ENCODE data around the gene FAM114A2.

The FAM114A2 gene

DNA sequence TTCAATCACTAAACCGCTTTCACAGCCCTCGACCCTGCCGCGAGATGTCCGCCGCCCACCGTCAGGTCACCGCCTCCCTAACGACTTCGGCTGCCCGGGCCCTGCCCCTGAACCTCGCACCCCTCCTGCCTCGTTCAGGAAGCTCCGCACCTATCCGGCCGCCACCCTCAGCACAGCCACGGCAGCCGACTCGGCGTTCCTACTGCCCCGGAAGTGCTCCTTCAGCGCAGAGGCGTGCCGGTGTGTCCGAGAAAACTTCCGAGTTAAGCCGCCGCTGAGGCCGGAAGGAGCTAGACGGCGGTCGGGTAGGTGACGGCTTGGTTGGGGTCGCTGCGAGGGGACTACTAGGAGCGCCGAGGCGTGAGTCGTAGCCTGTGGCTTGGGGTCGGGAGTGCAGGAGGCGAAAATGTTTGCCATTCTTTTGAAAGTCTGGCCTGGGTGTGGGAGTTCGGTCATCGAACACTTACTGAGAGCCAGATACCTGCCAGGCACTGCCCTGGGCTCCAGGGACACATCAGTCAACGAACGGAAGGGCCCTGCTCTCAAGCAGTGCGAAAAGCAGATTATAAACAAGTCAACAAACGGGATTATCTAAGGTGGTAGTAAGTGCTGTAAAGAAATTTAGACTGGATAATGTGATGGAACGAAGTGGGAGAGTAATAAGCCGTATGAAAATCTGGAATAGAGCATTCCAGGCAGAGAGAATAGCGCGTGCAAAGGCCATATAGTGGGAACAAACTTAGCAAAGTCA, at the start of gene FAM114A2, which contains the start of gene MFAP3:
TSS of gene FAM114A2 (minus strand) at position 204 of the 751 bp plus-strand sequence. CDS start 3,957 bp downstream, outside the sequence.
TSS of gene MFAP3 (plus strand) at position 261 of the 751 bp plus-strand sequence. CDS start 10,756 bp downstream, outside the sequence.
- TF ChIP-seq EZH2 (IDR thresholded peaks at IDR 0.05; ENCODE audit: borderline replicate concordance, low read depth, low read length, severe bottlenecking), result no peak
- TF ChIP-seq, protein P1, sequence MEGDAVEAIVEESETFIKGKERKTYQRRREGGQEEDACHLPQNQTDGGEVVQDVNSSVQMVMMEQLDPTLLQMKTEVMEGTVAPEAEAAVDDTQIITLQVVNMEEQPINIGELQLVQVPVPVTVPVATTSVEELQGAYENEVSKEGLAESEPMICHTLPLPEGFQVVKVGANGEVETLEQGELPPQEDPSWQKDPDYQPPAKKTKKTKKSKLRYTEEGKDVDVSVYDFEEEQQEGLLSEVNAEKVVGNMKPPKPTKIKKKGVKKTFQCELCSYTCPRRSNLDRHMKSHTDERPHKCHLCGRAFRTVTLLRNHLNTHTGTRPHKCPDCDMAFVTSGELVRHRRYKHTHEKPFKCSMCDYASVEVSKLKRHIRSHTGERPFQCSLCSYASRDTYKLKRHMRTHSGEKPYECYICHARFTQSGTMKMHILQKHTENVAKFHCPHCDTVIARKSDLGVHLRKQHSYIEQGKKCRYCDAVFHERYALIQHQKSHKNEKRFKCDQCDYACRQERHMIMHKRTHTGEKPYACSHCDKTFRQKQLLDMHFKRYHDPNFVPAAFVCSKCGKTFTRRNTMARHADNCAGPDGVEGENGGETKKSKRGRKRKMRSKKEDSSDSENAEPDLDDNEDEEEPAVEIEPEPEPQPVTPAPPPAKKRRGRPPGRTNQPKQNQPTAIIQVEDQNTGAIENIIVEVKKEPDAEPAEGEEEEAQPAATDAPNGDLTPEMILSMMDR (IDR thresholded peaks at IDR 0.05; ENCODE audit: borderline replicate concordance, extremely low read depth, low read length, poor library complexity, severe bottlenecking), result no peak
- peak within 1 kb of the TSS; percentile 70 for H3K4me2 ChIP-seq (ENCODE audit: insufficient read depth, low read length)
- DNase-seq, result peak; percentile 89
- H3K79me2 ChIP-seq (ENCODE audit: insufficient read depth, low read length), result peaks cover 61% of the 10 kb centered on the region
- peak within 1 kb of the TSS; percentile 67 for H3K9ac ChIP-seq (ENCODE audit: low read depth, low read length)
- H3K27me3 ChIP-seq (ENCODE audit: insufficient read depth, low read length, poor library complexity), result no peaks in the 10 kb centered on the region
- H3K27ac ChIP-seq (ENCODE audit: low read length), result peak within 1 kb of the TSS; percentile 83
- H3K4me1 ChIP-seq (ENCODE audit: insufficient read depth, low read length), result peaks cover 40% of the 10 kb centered on the region
- ATAC-seq (ENCODE audit: insufficient read depth, low read depth), result peak; percentile 99
- H3K36me3 ChIP-seq (ENCODE audit: insufficient read depth, low read length), result peaks cover 5% of the 10 kb centered on the region
- peak within 1 kb of the TSS; percentile 98 for H2AFZ ChIP-seq (ENCODE audit: low read depth, low read length)
- H3K4me3 ChIP-seq (ENCODE audit: low read depth in 1 of 2, low read length in 2 of 2), result peak within 1 kb of the TSS; percentile 69 to 80
- no peaks in the 10 kb centered on the region for H3K9me3 ChIP-seq (ENCODE audit: insufficient read depth, low read length, severe bottlenecking)
- 0 out of 2 replicates have a peak, but pooled peaks cover under 1% of the 10 kb centered on the region for H4K20me1 ChIP-seq (ENCODE audit: insufficient read depth, low read length)

DNA sequence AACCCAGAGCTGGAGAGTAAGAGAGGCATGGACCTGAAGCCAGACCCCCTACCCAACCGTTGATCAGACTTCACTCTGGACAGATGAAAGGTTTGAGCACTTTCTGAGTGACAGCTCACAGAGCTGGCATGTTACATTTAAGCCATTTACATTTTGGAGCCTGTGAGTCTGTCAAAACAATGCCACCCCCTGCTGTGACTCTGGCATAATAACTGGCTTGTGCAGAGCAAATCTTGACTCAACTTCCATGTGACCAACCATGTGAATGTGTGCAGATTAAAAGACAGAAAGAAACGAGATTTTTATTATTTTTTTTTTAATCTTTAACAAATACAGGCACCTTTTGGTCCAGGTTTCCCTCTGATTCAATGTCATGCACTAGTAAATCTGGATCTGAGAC, 48.5 kb upstream of the FAM114A2 start:
- H3K4me2 ChIP-seq (ENCODE audit: insufficient read depth, low read length), result no peak overlapping the region
- H2AFZ ChIP-seq (ENCODE audit: low read depth, low read length), result no peak overlapping the region
- no peaks in the 10 kb centered on the region for H3K27me3 ChIP-seq (ENCODE audit: insufficient read depth, low read length, poor library complexity)
- H3K4me1 ChIP-seq (ENCODE audit: insufficient read depth, low read length), result no peaks in the 10 kb centered on the region
- no peak overlapping the region for H3K27ac ChIP-seq (ENCODE audit: low read length)
- TF ChIP-seq, protein P1 (IDR thresholded peaks at IDR 0.05; ENCODE audit: borderline replicate concordance, extremely low read depth, low read length, poor library complexity, severe bottlenecking), result no peak
- no peak for TF ChIP-seq EZH2 (IDR thresholded peaks at IDR 0.05; ENCODE audit: borderline replicate concordance, low read depth, low read length, severe bottlenecking)
- no peak overlapping the region for H3K4me3 ChIP-seq (ENCODE audit: low read depth in 1 of 2, low read length in 2 of 2)
- H3K79me2 ChIP-seq (ENCODE audit: insufficient read depth, low read length), result no peaks in the 10 kb centered on the region
- H3K9me3 ChIP-seq (ENCODE audit: insufficient read depth, low read length, severe bottlenecking), result no peaks in the 10 kb centered on the region
- ATAC-seq (ENCODE audit: insufficient read depth, low read depth) (no peak), DNase-seq (no peak)
- no peaks in the 10 kb centered on the region for H3K36me3 ChIP-seq (ENCODE audit: insufficient read depth, low read length)
- no peak overlapping the region for H3K9ac ChIP-seq (ENCODE audit: low read depth, low read length)
- no peaks in the 10 kb centered on the region; the same call in 1 of the 2 replicates for H4K20me1 ChIP-seq (ENCODE audit: insufficient read depth, low read length)

DNA sequence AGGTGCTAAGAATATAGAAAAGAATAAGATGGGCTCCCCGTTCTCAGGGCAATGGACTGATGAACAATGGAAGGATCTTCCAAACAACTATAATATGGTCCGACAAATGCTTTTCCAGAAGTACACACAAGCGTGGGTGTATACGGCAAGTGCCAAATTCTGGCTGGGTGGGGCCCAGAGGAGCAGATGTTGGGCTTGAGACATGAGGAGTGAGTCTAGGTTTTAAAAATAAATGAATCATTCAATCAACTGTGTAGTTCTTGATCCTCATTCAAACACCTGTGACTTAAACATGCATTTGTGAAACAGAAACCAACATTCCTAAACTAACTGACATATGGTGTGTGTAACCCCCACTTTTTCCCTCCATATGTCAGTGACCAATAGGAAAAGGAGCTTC, 47.9 kb upstream of the FAM114A2 start:
- DNase-seq (no peak), ATAC-seq (ENCODE audit: insufficient read depth, low read depth) (no peak)
- no peak overlapping the region for H3K9ac ChIP-seq (ENCODE audit: low read depth, low read length)
- no peak overlapping the region for H3K4me3 ChIP-seq (ENCODE audit: low read depth in 1 of 2, low read length in 2 of 2)
- no peak overlapping the region for H3K4me2 ChIP-seq (ENCODE audit: insufficient read depth, low read length)
- H3K9me3 ChIP-seq (ENCODE audit: insufficient read depth, low read length, severe bottlenecking), result no peaks in the 10 kb centered on the region
- H4K20me1 ChIP-seq (ENCODE audit: insufficient read depth, low read length), result no peaks in the 10 kb centered on the region; the same call in 1 of the 2 replicates
- TF ChIP-seq, protein P1 (IDR thresholded peaks at IDR 0.05; ENCODE audit: borderline replicate concordance, extremely low read depth, low read length, poor library complexity, severe bottlenecking), result no peak
- no peak for TF ChIP-seq EZH2 (IDR thresholded peaks at IDR 0.05; ENCODE audit: borderline replicate concordance, low read depth, low read length, severe bottlenecking)
- H3K27me3 ChIP-seq (ENCODE audit: insufficient read depth, low read length, poor library complexity), result no peaks in the 10 kb centered on the region
- H3K27ac ChIP-seq (ENCODE audit: low read length), result no peak overlapping the region
- no peaks in the 10 kb centered on the region for H3K4me1 ChIP-seq (ENCODE audit: insufficient read depth, low read length)
- no peaks in the 10 kb centered on the region for H3K36me3 ChIP-seq (ENCODE audit: insufficient read depth, low read length)
- H2AFZ ChIP-seq (ENCODE audit: low read depth, low read length), result no peak overlapping the region
- H3K79me2 ChIP-seq (ENCODE audit: insufficient read depth, low read length), result no peaks in the 10 kb centered on the region
